Transverse colon (tissue), 4 donors: Measurements from ENCODE around the gene SGSH. TPM values are rescaled to one million over a fixed set of nuclear protein-coding genes. Genes with fewer than 3 reads are reported as not detected.

ENCODE experiments used
- DNase-seq: peaks from one replicate; pipeline ENCODE4 v3.0.0-alpha.2; 2019
- H3K27ac ChIP-seq, 4 donors: fragments of 200-600 bp; sonication (generic); 2 replicates each; pipeline ENCODE4 v1.5.1; 2016 to 2018; ENCODE audit warnings: inconsistent platforms in 4 of 4
- H3K27me3 ChIP-seq: fragments of 200-600 bp; sonication (generic); 2 replicates; pipeline ENCODE4 v1.5.1; 2017; ENCODE audit warnings: inconsistent platforms
- H3K36me3 ChIP-seq, 4 donors: fragments of 200-600 bp; sonication (generic); 2 replicates each; pipeline ENCODE4 v1.5.1; 2017 to 2019; ENCODE audit warnings: inconsistent platforms in 4 of 4
- H3K4me1 ChIP-seq, 4 donors: fragments of 200-600 bp; sonication (generic); 2 replicates each; pipeline ENCODE4 v1.5.1; 2017 to 2020; ENCODE audit warnings: inconsistent platforms in 4 of 4
- H3K4me3 ChIP-seq, 4 donors: fragments of 200-600 bp; sonication (generic); 1 replicate in 1 of 4; 2 replicates in 3 of 4; pipeline versions ENCODE4 v1.5.1 to v1.6.1; 2017 to 2019; ENCODE audit warnings: inconsistent platforms in 4 of 4
- H3K9me3 ChIP-seq, 2 donors: fragments of 200-600 bp; sonication (generic); 2 replicates each; pipeline ENCODE4 v1.5.1; 2017 to 2019; ENCODE audit warnings: inconsistent platforms in 2 of 2
- EP300 ChIP-seq: sonication (generic); formaldehyde crosslinking; IDR thresholded peaks from one replicate; pipeline ENCODE4 v1.6.1; 2017; ENCODE audit warnings: antibody characterized with exemption, low read depth
- POLR2A ChIP-seq: fragments of 450-650 bp; IDR thresholded peaks from one replicate; pipeline ENCODE4 v1.6.1; 2016; ENCODE audit warnings: antibody characterized with exemption, mild to moderate bottlenecking, moderate library complexity
- POLR2AphosphoS5 ChIP-seq, 3 donors: sonication (generic); formaldehyde crosslinking; IDR thresholded peaks; one replicate each; pipeline ENCODE4 v1.6.1; 2016; ENCODE audit warnings: antibody characterized with exemption in 3 of 3
- WGBS, 2 donors: methylation state at CpG; one replicate each; pipeline ENCODE4 v1.1.5; 2018; ENCODE audit warnings: low coverage in 1 of 2; 5-methylcytosine and 5-hydroxymethylcytosine counted together
- in situ Hi-C, 4 donors: fragments of 200-750 bp; cut with MboI; loops; one replicate each; pipeline versions ENCODE4 v1.15.0 to v1.15.1; 2017; ENCODE audit warnings: low sequenced_read_pairs in 3 of 4, low pct_ligation_motif_present in 1 of 4, low pct_unique_long_range_greater_than_20kb in 1 of 4
- intact Hi-C: fragments of 100-400 bp; cut with DNase I; formaldehyde crosslinking; loops from one replicate; pipeline ENCODE4 v1.15.1; 2023; ENCODE audit warnings: low total_unique reads
- total RNA-seq, 4 donors: library from RNA; depleted of rRNA; stranded (reverse); fragments of >200 nt; gene quantifications; one replicate each; pipeline ENCODE4 v1.1.0, GENCODE V29; 2016
- TF ChIP-seq, protein P1 (sequence below), 5 experiments: fragments of 200-600 bp in 3 of 5; fragments of 450-650 bp in 2 of 5; sonication (generic) in 3 of 5; IDR thresholded peaks; 1 replicate in 2 of 5; 2 replicates in 3 of 5; pipeline ENCODE4 v1.5.1; 2016 to 2017; ENCODE audit warnings: antibody characterized with exemption in 5 of 5, inconsistent platforms in 3 of 5, mild to moderate bottlenecking in 2 of 5, moderate library complexity in 1 of 5

SGSH gene
- total RNA-seq: 10 to 100 TPM; 26.2 to 66.2 (median 39.9) TPM

DNA sequence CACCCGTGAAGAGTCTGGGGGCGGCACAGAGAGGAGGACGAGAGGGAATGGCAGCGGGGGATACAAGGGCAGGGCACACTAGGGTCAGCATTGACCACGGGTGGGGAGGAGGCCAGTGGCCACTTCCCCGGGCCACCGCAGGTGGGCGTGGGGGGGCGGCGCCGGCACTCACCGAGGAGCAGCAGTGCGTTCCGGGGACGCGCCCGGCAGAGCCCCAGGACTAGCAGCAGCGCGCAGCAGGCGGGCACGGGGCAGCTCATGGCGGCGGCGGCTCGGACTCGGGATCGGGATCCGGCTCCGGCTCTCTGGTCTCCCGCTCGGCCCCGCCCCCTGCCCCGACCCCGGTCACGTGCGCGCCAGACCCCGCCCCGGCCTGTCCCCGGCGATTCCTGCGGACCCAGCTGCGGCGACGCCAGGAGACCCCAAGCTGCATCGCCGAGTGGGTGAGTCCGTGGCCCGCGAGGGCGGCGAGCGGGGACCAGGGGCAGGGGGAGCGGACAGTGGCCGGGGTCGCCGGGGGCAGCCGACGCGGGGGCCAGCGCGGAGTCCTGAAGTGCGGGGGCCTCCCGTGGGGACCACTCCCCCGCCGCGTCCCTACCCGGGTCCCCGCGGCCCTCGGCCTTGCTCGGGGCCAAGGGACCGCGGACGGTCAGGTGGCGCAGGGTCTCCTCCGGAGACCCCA lies at the start of gene SGSH, which contains the start of gene SLC26A11:
TSS of gene SGSH (minus strand) at position 280 of the 682 bp plus-strand sequence. CDS start at position 260, 20 bp downstream.
TSS of gene SLC26A11 (plus strand) at position 374 of the 682 bp plus-strand sequence. CDS start 1,134 bp downstream, outside the sequence.
- TF ChIP-seq POLR2AphosphoS5 (IDR thresholded peaks at IDR 0.05) (peak; percentile 28 to 63 (median 48)), POLR2A (peak; percentile 58), EP300 (no peak)
- H3K36me3 ChIP-seq: no peaks in the 10 kb centered on the region
- intact Hi-C loops (no loop called here), in situ Hi-C loops (no loop called here)
- H3K9me3 ChIP-seq: no peaks in the 10 kb centered on the region
- H3K4me1 ChIP-seq: peaks cover 3 to 27% (median 20%) of the 10 kb centered on the region in 4 donors
- peak; percentile 89 for DNase-seq
- H3K27ac ChIP-seq: peak within 1 kb of the TSS; percentile 87 to 91 (median 88)
- H3K4me3 ChIP-seq: peak within 1 kb of the TSS; percentile 82 to 94 (median 88)
- no peaks in the 10 kb centered on the region for H3K27me3 ChIP-seq
- 0 to 1% methylated on average over 4 to 32 of the region's 77 CpGs for WGBS, 2 donors

- no peaks in the 10 kb centered on the region for H3K9me3 ChIP-seq
- intact Hi-C loops: no loop called here
- no peak for DNase-seq
- in situ Hi-C loops: no loop called here
- no peaks in the 10 kb centered on the region for H3K27me3 ChIP-seq
- peaks cover 0 to 5% (median 0%) of the 10 kb centered on the region in 4 donors for H3K36me3 ChIP-seq
- 82 to 90% methylated on average over 2 of the region's 2 CpGs for WGBS, 2 donors
- H3K4me3 ChIP-seq: no peak overlapping the region
- no peak for TF ChIP-seq POLR2A
- peaks cover 0 to 7% (median 2%) of the 10 kb centered on the region in 4 donors for H3K4me1 ChIP-seq
- H3K27ac ChIP-seq: no peak overlapping the region
Measured at GRCh38 chr17:80269405-80269807, 49.3 kb upstream of the SGSH start.

DNA sequence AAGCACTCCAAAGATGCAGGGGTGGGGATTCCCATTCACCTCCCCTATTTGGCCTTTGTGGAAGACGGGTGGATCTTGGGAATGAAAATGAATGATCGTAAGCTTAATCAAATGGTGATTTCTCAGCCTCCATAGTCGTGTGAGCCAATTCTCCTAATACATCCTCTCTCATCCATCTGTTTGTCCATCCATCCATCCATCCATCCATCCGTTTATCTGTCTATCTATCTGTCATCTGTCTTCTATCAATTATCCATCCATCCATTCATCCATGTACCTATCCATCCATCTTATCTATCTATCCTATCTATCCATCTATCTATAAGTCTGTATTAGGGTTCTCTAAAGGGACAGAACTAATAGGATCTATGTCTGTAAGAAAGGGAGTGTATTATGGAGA lies 48.3 kb upstream of the SGSH start:
- Histone ChIP-seq H3K27me3 (no peaks in the 10 kb centered on the region), H3K9me3 (no peaks in the 10 kb centered on the region), H3K4me1 (peaks cover 0 to 17% (median 12%) of the 10 kb centered on the region in 4 donors), H3K4me3 (no peak overlapping the region), H3K27ac (no peak overlapping the region), H3K36me3 (peaks cover 0 to 5% (median 0%) of the 10 kb centered on the region in 4 donors)
- in situ Hi-C loops (no loop called here), intact Hi-C loops (no loop called here)
- no peak for DNase-seq
- WGBS, 2 donors: 94 to 95% methylated on average over 2 to 4 of the region's 4 CpGs
- TF ChIP-seq EP300 (no peak), POLR2AphosphoS5 (IDR thresholded peaks at IDR 0.05) (no peak), POLR2A (no peak)
- TF ChIP-seq, protein P1, sequence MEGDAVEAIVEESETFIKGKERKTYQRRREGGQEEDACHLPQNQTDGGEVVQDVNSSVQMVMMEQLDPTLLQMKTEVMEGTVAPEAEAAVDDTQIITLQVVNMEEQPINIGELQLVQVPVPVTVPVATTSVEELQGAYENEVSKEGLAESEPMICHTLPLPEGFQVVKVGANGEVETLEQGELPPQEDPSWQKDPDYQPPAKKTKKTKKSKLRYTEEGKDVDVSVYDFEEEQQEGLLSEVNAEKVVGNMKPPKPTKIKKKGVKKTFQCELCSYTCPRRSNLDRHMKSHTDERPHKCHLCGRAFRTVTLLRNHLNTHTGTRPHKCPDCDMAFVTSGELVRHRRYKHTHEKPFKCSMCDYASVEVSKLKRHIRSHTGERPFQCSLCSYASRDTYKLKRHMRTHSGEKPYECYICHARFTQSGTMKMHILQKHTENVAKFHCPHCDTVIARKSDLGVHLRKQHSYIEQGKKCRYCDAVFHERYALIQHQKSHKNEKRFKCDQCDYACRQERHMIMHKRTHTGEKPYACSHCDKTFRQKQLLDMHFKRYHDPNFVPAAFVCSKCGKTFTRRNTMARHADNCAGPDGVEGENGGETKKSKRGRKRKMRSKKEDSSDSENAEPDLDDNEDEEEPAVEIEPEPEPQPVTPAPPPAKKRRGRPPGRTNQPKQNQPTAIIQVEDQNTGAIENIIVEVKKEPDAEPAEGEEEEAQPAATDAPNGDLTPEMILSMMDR (IDR thresholded peaks at IDR 0.05): no peak

DNA sequence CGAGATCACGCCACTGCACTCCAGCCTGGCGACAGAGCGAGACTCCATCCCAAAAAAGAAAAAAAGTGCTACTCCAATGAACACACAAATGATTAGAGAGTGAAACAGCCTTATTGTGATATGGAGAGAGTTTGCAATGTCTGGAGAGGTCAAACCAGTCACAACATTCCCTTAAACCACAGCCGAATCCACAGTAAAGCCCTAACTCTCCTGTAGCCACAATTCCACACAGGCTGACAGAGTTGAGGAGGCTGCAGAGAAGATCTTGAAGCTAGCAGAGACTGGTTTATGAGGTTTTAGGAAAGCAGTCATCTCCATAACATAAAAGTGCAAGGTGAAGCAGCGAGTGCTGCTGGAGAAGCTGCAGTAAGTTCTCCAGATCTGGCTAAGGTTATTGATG lies 47.3 kb upstream of the SGSH start:
- Histone ChIP-seq H3K27me3 (no peaks in the 10 kb centered on the region), H3K27ac (no peak overlapping the region), H3K36me3 (peaks cover 0 to 5% (median 0%) of the 10 kb centered on the region in 4 donors), H3K4me1 (peaks cover 8 to 28% (median 22%) of the 10 kb centered on the region in 4 donors), H3K9me3 (no peaks in the 10 kb centered on the region), H3K4me3 (no peak overlapping the region)
- 95 to 100% methylated on average over 1 to 6 of the region's 6 CpGs for WGBS, 2 donors
- no peak for DNase-seq
- intact Hi-C loops: no loop called here
- in situ Hi-C loops: no loop called here
- TF ChIP-seq, protein P1 (IDR thresholded peaks at IDR 0.05): no peak
- no peak for TF ChIP-seq POLR2A
- no peak for TF ChIP-seq EP300
- no peak for TF ChIP-seq POLR2AphosphoS5 (IDR thresholded peaks at IDR 0.05)

GRCh38 chr17:80265205-80266068 lies 45.3 kb upstream of the SGSH start:
- no peak for DNase-seq
- in situ Hi-C loops: no loop called here
- H3K4me1 ChIP-seq: peaks cover 15 to 38% (median 31%) of the 10 kb centered on the region in 4 donors
- intact Hi-C loops: no loop called here
- peak overlapping the region; percentile 10 to 100 (median 61) for H3K27ac ChIP-seq
- no peaks in the 10 kb centered on the region for H3K9me3 ChIP-seq
- H3K27me3 ChIP-seq: no peaks in the 10 kb centered on the region
- no peak for TF ChIP-seq EP300
- TF ChIP-seq POLR2A: no peak
- no peak for TF ChIP-seq POLR2AphosphoS5 (IDR thresholded peaks at IDR 0.05)
- TF ChIP-seq, protein P1 (IDR thresholded peaks at IDR 0.05): no peak
- no peak overlapping the region for H3K4me3 ChIP-seq
- WGBS, 2 donors: 73 to 74% methylated on average over 3 to 17 of the region's 17 CpGs
- H3K36me3 ChIP-seq: peaks cover 0 to 5% (median 0%) of the 10 kb centered on the region in 4 donors
